ENCODE data around the gene NDUFS6.
A peak's percentile ranks its signal among the peaks of the same experiment; 100 is the strongest.
"Not testable (repeated sequence)": the region's sequence is repeated elsewhere in the genome, so short reads cannot be mapped to it uniquely, and the experiment has no call there.

The NDUFS6 gene

DNA sequence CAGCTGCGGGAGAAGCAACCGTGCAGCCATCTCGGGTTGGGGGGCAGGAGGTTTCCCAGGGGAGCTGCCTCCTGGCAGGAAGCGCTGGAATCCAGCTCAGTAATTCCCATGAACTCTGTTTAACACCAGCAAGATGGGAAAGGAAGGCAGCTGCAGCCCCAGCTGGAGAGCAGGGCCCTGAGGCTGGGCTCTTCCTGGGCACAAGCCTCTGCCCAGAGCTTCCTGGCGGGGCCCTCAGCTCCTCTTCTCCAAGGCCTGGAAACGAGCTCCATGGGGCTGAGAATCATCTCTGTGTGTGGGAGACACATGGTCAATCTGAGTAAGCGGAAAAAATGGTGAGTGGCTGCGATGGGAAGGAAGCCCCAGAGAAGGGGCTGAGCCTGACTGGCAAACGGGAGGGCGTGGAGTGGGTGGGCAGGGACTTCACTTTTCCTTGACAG lies 7.9 kb upstream of the NDUFS6 start:
- Histone ChIP-seq H3K4me1 (ENCODE audit: control insufficient read depth, insufficient read depth, low read length, unreplicated experiment) (peaks cover 55% of the 10 kb centered on the region), H3K79me2 (ENCODE audit: control insufficient read depth, insufficient read depth, low read length, unreplicated experiment) (peaks cover 9% of the 10 kb centered on the region), H3K36me3 (ENCODE audit: insufficient read depth, low read length) (peaks cover 8% of the 10 kb centered on the region; the same call in 1 of the 2 replicates), H2AFZ (ENCODE audit: low read length, unreplicated experiment) (no peak overlapping the region), H3K27me3 (ENCODE audit: insufficient read depth, low read length) (no peaks in the 10 kb centered on the region), H3K27ac (ENCODE audit: low read depth, low read length) (peak overlapping the region; percentile 69; the same call in 1 of the 2 replicates), H3K4me3 (ENCODE audit: low read depth, low read length) (no peak overlapping the region)

DNA sequence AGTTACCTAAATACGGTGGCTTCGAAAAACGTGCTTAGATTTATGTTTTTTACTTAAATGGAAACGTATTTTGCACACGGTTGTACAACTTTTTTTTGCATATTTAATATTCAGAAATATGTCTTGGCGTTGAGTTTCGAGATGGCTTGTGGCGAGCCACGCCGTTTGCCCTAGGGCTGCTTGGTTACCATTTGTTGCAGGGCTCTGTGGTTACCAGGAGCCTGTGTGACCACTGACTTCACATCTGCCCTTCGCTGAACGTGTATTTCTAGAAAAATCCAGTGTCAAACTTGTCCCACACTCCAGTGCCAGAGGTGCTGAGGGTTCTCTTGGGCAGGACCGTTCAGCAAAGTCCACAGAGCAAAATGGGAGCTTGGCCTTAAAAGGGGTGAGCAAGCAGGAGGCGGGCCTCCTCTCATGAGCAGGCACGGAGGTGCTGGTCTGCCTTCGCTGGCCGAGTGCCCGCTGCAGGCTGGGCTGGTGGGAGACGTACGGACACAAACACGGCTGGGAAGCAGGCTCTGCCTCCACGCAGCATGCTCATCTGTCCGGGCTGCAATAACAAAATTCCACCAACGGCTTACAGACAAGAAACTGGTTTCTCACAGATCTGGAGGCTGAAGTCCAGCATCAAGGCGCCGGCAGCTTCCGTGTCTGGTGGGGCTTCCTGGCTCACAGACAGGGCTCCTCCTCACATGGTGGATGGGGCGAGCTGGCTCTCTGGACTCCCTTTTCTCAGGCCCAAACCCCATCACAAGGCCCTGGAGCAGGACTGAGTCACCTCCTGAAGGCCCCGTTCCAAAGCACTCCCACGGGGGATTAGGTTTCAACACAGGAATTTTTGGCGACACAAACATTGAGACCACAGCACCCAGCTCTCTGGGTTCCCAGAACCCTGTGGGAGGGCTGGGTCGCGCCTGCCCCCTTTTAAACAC lies 7.0 kb upstream of the NDUFS6 start:
- no peak overlapping the region for H2AFZ ChIP-seq (ENCODE audit: low read length, unreplicated experiment)
- H3K4me3 ChIP-seq (ENCODE audit: low read depth, low read length) = no peak overlapping the region
- H3K4me1 ChIP-seq (ENCODE audit: control insufficient read depth, insufficient read depth, low read length, unreplicated experiment) = peaks cover 55% of the 10 kb centered on the region
- H3K36me3 ChIP-seq (ENCODE audit: insufficient read depth, low read length) = peaks cover 8% of the 10 kb centered on the region; the same call in 1 of the 2 replicates
- H3K27me3 ChIP-seq (ENCODE audit: insufficient read depth, low read length) = no peaks in the 10 kb centered on the region
- H3K27ac ChIP-seq (ENCODE audit: low read depth, low read length) = peak overlapping the region; percentile 69
- peaks cover 17% of the 10 kb centered on the region for H3K79me2 ChIP-seq (ENCODE audit: control insufficient read depth, insufficient read depth, low read length, unreplicated experiment)

DNA sequence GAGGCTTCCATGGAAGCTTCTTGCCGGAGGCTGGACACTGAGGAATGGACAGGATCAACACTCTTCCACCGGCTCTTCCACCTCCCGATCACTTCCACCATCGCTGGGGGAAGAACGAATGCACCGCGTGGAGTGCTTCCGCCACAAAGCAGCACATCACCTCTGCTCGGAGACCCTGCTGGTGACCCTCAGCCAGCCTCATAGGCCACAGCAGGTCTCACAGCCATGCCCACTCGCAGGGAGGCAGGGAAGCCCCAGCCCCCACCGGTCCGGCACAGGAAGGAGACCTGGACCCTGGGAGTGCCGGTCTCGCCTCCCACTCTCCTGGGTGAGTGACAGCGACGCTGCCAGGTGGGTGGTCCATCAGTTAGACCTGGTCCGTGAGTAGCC lies 6.3 kb upstream of the NDUFS6 start:
- Histone ChIP-seq H3K4me1 (ENCODE audit: control insufficient read depth, insufficient read depth, low read length, unreplicated experiment) (peaks cover 52% of the 10 kb centered on the region), H2AFZ (ENCODE audit: low read length, unreplicated experiment) (no peak overlapping the region), H3K27ac (ENCODE audit: low read depth, low read length) (peak overlapping the region; percentile 69), H3K36me3 (ENCODE audit: insufficient read depth, low read length) (peaks cover 8% of the 10 kb centered on the region; the same call in 1 of the 2 replicates), H3K27me3 (ENCODE audit: insufficient read depth, low read length) (no peaks in the 10 kb centered on the region), H3K79me2 (ENCODE audit: control insufficient read depth, insufficient read depth, low read length, unreplicated experiment) (peaks cover 21% of the 10 kb centered on the region), H3K4me3 (ENCODE audit: low read depth, low read length) (no peak overlapping the region)

DNA sequence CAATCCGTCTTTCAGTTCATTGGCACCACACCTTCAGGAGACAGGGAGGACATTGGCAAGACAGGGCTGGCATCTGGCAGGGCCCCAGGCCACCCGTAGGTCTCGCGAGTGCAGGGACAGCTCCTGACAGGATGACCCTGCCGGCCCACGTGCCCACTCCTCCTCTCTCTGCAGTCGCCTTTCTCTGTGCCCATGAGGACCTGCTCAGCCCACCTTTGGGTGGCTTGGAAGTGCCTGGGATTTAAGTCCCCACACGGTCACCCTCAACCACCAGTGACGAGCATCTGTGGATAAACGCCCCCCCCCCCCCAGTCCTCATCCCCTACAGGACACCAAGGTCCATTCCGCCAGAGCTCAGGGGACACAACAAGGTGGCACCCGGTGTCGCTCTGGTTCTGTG lies 5.7 kb upstream of the NDUFS6 start:
- Histone ChIP-seq H2AFZ (ENCODE audit: low read length, unreplicated experiment) (no peak overlapping the region), H3K79me2 (ENCODE audit: control insufficient read depth, insufficient read depth, low read length, unreplicated experiment) (peaks cover 26% of the 10 kb centered on the region), H3K27me3 (ENCODE audit: insufficient read depth, low read length) (no peaks in the 10 kb centered on the region), H3K4me1 (ENCODE audit: control insufficient read depth, insufficient read depth, low read length, unreplicated experiment) (peaks cover 46% of the 10 kb centered on the region), H3K27ac (ENCODE audit: low read depth, low read length) (peak overlapping the region; percentile 69; the same call in 1 of the 2 replicates), H3K4me3 (ENCODE audit: low read depth, low read length) (no peak overlapping the region), H3K36me3 (ENCODE audit: insufficient read depth, low read length) (peaks cover 8% of the 10 kb centered on the region; the same call in 1 of the 2 replicates)

DNA sequence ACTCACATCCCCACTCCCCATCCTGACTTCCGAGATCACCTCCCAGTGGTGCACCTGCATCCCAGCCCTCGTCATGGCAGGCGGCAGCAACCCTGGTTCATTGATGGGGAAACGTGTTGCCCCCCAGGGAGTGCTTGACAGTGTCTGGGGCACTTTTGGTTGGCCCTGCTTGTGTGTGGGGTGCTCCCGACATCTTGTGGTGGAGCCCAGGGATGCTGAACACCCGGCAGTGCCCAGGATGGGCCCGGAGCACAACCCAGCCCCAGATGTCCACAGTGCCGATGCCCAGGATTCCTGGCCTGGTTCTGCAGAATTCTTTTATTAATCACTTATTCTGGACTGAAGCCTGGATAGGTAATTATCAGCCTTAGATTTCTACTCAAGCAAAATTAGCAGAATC lies 5.3 kb upstream of the NDUFS6 start:
- H2AFZ ChIP-seq (ENCODE audit: low read length, unreplicated experiment) = no peak overlapping the region
- no peak overlapping the region for H3K4me3 ChIP-seq (ENCODE audit: low read depth, low read length)
- H3K4me1 ChIP-seq (ENCODE audit: control insufficient read depth, insufficient read depth, low read length, unreplicated experiment) = peaks cover 43% of the 10 kb centered on the region
- H3K79me2 ChIP-seq (ENCODE audit: control insufficient read depth, insufficient read depth, low read length, unreplicated experiment) = peaks cover 30% of the 10 kb centered on the region
- no peak overlapping the region for H3K27ac ChIP-seq (ENCODE audit: low read depth, low read length)
- H3K27me3 ChIP-seq (ENCODE audit: insufficient read depth, low read length) = no peaks in the 10 kb centered on the region
- peaks cover 8% of the 10 kb centered on the region; the same call in 1 of the 2 replicates for H3K36me3 ChIP-seq (ENCODE audit: insufficient read depth, low read length)

DNA sequence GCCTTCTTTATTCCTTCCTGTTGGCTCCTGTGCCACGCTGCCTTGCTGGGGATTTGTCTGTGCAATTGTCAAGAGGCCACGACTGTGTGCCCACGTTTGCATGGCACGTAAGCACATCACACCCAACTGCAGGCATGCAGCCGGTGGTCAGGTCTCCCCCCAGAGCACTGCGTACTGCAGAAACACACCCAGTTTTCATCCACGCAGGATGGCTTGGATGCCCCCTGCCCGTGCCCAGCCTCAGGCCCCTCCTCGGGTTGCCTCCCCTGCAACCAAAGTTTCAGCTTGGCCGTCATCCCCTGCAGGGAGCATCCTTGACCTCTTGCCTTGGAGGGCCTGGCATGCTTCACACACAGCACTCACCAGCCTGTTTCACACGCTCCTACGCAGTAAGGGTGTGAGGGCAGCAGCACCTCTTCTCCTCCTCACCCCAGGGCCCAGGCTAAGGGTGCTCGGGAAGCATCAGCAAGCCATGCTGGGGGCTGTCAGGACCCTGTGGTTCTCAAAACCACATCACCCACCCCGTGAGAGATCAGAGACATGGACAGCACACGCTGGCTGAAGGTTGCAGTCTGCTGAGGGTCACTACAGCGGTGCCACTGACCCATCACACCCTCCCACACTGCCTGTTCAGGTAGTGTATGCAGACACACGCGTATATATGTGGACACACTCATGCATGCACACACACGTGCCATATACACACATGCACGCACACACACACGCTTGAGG lies 4.7 kb upstream of the NDUFS6 start:
- peaks cover 39% of the 10 kb centered on the region for H3K4me1 ChIP-seq (ENCODE audit: control insufficient read depth, insufficient read depth, low read length, unreplicated experiment)
- peaks cover 8% of the 10 kb centered on the region; the same call in 1 of the 2 replicates for H3K36me3 ChIP-seq (ENCODE audit: insufficient read depth, low read length)
- H3K4me3 ChIP-seq (ENCODE audit: low read depth, low read length) = no peak overlapping the region
- no peak overlapping the region for H2AFZ ChIP-seq (ENCODE audit: low read length, unreplicated experiment)
- peaks cover 32% of the 10 kb centered on the region for H3K79me2 ChIP-seq (ENCODE audit: control insufficient read depth, insufficient read depth, low read length, unreplicated experiment)
- H3K27me3 ChIP-seq (ENCODE audit: insufficient read depth, low read length) = no peaks in the 10 kb centered on the region
- H3K27ac ChIP-seq (ENCODE audit: low read depth, low read length) = no peak overlapping the region

DNA sequence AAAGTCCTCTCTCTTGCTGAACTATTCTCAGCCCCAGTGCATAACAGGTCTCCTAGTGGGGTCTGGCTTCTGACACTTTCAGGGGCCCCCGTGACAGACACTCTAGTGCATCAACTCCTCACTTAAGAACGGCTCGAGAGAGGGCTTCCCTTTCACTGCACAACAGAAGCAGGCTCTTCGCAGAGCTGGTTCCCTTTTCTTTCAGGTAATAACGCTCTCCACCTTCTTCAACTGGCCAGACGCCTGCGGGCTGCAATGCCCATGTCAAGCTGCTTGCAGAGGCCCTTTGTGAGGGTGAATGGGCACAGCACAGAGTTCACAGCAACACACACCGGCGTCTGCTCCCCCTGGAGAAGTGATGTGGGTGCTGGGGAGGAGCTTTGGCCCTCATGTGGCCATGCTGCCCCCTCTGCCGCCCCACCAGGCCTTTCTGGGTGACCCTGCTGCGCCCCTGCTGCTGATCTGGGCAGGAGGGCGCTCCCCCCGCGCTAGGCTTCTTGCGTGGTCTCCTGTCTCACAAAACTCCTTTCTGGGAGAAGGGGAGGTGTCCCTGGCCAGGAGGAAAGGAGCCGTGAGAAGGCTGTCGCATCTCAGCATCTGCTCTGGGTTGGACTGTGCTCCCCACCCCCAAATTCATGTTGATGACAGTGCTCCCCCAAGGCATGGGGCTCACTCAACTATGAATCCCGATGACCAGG lies 4.0 kb upstream of the NDUFS6 start:
- Histone ChIP-seq H3K79me2 (ENCODE audit: control insufficient read depth, insufficient read depth, low read length, unreplicated experiment) (peaks cover 39% of the 10 kb centered on the region), H3K27me3 (ENCODE audit: insufficient read depth, low read length) (no peaks in the 10 kb centered on the region), H2AFZ (ENCODE audit: low read length, unreplicated experiment) (no peak overlapping the region), H3K36me3 (ENCODE audit: insufficient read depth, low read length) (peaks cover 8% of the 10 kb centered on the region; the same call in 1 of the 2 replicates), H3K4me1 (ENCODE audit: control insufficient read depth, insufficient read depth, low read length, unreplicated experiment) (peaks cover 39% of the 10 kb centered on the region), H3K27ac (ENCODE audit: low read depth, low read length) (no peak overlapping the region), H3K4me3 (ENCODE audit: low read depth, low read length) (no peak overlapping the region; the same call in 1 of the 2 replicates)

DNA sequence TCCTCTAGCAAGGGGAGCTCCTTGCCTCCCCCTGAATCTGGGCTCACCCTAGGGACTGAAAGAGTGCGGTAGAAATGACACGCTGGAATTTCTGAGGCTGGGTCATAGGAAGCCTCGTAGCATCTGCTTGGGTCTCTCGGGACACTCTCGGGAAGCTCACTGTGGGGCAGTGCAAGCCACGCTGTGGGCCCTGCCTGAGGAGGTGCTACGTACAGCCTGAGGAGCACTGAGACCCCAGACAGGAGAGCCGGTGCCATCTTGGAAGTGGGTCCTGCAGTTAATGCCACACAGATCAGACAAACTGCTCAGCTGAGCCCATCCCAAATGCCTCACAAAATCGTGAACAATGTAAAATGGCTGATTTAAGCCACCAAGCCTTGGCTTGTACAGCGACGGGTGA lies 3.4 kb upstream of the NDUFS6 start:
- H3K36me3 ChIP-seq (ENCODE audit: insufficient read depth, low read length) = peaks cover 8% of the 10 kb centered on the region; the same call in 1 of the 2 replicates
- peaks cover 45% of the 10 kb centered on the region for H3K79me2 ChIP-seq (ENCODE audit: control insufficient read depth, insufficient read depth, low read length, unreplicated experiment)
- H3K4me3 ChIP-seq (ENCODE audit: low read depth, low read length) = no peak overlapping the region; the same call in 1 of the 2 replicates
- no peaks in the 10 kb centered on the region for H3K27me3 ChIP-seq (ENCODE audit: insufficient read depth, low read length)
- peaks cover 38% of the 10 kb centered on the region for H3K4me1 ChIP-seq (ENCODE audit: control insufficient read depth, insufficient read depth, low read length, unreplicated experiment)
- H3K27ac ChIP-seq (ENCODE audit: low read depth, low read length) = no peak overlapping the region
- no peak overlapping the region for H2AFZ ChIP-seq (ENCODE audit: low read length, unreplicated experiment)

DNA sequence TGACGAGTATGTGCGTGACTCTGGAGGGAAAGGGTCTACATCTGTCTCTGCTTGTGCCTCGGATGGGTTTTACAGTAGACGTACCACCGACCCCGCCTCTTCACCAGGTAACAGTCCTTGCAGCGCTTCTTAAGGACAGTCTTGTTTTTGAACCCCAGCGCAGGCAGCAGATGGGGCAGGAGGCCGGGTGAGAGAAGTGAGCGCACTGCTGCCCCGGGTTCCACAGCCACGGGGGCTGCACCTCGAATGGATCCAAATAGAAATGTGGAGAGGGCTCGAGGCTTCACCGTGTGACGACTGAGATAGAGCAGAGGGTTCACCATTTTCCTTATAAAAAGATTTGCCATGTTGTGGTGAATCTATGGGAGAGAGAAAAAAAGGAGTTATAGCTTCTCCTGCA lies 2.6 kb upstream of the NDUFS6 start:
- peak overlapping the region; percentile 49; the same call in 1 of the 2 replicates for H3K27ac ChIP-seq (ENCODE audit: low read depth, low read length)

DNA sequence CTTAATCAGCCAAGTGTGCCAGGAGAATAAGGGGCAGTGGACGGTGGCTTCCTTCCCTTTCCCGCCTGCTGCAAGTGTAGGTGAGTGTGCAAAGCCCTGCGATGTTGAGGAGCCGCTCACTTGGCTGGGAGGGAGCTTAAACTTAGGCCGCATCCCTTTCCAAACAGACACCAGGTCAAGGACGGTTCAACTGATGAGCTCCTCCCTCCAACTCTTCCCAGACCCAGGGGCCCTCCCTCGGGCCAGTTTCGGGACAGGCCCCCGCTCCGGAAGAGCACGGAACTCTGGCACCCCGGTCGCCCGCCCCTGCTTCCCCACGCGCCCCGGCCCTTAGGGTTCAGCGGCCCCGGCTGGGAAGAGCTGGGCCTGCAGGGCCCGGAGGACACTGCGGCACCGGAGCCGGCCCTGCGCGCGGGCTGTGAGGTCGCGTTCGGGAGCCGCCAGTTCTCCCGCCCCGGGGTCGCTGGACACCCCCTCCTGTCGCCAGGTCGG lies 2.1 kb upstream of the NDUFS6 start:
- Histone ChIP-seq H3K4me3 (ENCODE audit: low read depth, low read length) (peak overlapping the region; percentile 87), H3K79me2 (ENCODE audit: control insufficient read depth, insufficient read depth, low read length, unreplicated experiment) (peaks cover 58% of the 10 kb centered on the region), H2AFZ (ENCODE audit: low read length, unreplicated experiment) (no peak overlapping the region), H3K27ac (ENCODE audit: low read depth, low read length) (peak overlapping the region; percentile 49; the same call in 1 of the 2 replicates), H3K4me1 (ENCODE audit: control insufficient read depth, insufficient read depth, low read length, unreplicated experiment) (peaks cover 25% of the 10 kb centered on the region), H3K36me3 (ENCODE audit: insufficient read depth, low read length) (peaks cover 8% of the 10 kb centered on the region; the same call in 1 of the 2 replicates), H3K27me3 (ENCODE audit: insufficient read depth, low read length) (no peaks in the 10 kb centered on the region)

More for the DNA sequence above, 2.6 kb upstream of the NDUFS6 start:
- peaks cover 31% of the 10 kb centered on the region for H3K4me1 ChIP-seq (ENCODE audit: control insufficient read depth, insufficient read depth, low read length, unreplicated experiment)
- H3K36me3 ChIP-seq (ENCODE audit: insufficient read depth, low read length); H2AFZ ChIP-seq (ENCODE audit: low read length, unreplicated experiment); H3K27me3 ChIP-seq (ENCODE audit: insufficient read depth, low read length): not testable (repeated sequence)
- H3K4me3 ChIP-seq (ENCODE audit: low read depth, low read length) = peak overlapping the region; percentile 87
- peaks cover 52% of the 10 kb centered on the region for H3K79me2 ChIP-seq (ENCODE audit: control insufficient read depth, insufficient read depth, low read length, unreplicated experiment)
